NCI-H748 treated with DMSO at 0.1 percent for 48 hours (cell line): ENCODE measurements around the gene OR11H7.
A peak's percentile ranks its signal among the peaks of the same experiment; 100 is the strongest.
"Not testable (repeated sequence)": the region's sequence is repeated elsewhere in the genome, so short reads cannot be mapped to it uniquely, and the experiment has no call there.

Experiments
- DNase-seq: peaks from one replicate; lab custom pipeline; 2025; lab: John Stamatoyannopoulos, UW

Gene OR11H7

DNA sequence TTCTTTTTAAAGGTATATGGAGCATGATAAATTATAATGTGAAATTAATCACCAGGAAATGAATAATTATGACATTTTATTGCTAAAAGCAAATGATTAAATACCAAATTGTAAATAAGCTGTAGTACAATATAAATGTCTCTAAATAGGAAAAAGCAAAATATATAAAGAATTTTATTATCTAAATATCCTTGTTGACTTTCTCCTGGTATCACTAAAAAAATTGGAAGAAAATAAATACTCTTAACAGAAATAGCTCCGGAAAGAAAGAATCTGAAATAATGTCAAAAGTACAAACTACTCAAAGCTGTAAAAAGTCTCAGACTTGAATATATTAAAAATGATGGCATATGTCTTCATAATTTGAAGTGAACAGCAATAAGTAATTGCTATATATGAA lies at the start of gene OR11H7:
TSS of gene OR11H7 (plus strand) at position 301 of the 400 bp plus-strand sequence.
- DNase-seq = no peak

DNA sequence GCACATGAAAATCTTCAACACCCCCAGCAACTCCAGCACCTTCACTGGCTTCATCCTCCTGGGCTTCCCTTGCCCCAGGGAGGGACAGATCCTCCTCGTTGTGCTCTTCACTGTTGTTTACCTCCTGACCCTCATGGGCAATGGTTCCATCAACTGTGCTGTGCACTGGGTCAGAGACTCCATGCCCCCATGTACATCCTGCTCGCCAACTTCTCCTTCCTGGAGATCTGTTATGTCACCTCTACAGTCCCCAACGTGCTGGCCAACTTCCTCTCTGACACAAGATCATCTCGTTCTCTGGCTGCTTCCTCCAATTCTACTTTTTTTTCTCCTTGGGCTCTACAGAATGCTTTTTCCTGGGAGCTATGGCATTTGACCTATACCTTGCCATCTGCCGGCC lies 49.6 kb upstream of the OR11H7 start:
- no peak for DNase-seq

GRCh38 chr14:20179880-20180279 lies 48.9 kb upstream of the OR11H7 start:
- DNase-seq = no peak

DNA sequence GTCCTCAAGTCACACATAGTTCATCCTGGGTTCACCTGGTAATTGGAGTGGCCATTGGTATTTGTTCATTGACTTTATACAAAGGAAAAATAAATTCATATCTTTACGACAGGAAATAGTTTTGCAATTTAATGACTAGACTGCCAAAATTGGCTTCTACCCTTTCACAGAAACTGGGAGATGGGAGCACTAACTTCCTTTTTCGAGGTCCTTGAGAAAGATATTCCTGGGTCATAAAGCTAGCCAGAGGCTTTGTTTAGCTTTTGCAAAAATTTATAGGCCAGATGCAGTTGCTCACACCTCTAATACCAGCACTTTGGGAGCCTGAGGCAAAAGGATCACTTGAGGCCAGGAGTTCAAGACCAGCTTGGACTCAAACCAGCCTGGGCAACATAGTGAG lies 48.3 kb upstream of the OR11H7 start:
- DNase-seq = no peak

- no peak for DNase-seq
These were observed 44.6 kb upstream of the OR11H7 start for GRCh38 chr14:20184181-20184580.

DNA sequence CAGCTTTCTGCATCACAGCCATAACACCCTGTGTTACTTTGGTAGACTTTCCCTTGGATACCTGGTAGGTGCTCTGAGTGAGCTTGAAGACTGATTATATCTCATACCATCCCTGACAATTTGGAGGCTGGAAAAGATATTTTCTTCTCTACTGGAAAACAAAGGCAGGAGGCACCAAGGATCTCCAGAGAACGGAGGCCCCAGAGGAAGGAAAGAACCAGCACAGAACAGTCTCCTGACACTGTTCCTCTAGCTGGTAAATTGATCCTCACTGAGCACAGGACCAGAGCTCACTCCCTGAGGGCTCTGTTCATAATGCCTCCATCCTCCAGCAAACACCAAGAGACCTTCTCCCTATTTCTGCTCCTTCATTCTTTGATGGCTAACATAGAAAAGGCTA lies 38.2 kb upstream of the OR11H7 start, which contains the start of gene OR11G2:
TSS of gene OR11G2 (plus strand) at position 301 of the 400 bp plus-strand sequence. CDS start 6,542 bp downstream, outside the sequence.
- no peak for DNase-seq

DNA sequence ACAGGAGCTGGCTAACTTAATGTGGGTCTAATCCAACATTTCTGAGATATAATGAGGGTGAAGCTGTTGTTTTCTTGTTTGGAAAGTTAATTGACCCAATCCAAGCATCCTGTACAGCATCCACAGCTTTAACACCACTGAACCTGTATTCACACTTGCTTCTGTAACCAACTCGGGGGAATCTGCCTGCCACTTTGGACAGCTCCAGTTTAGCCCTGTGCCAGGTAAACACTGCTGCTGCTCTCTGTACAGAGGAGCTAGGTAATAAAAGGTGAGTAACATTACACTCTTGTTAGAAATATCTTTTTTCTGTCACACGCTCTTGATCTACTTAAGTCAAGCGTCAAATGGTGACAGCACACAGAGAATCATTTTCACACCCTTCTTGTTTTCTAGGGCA lies 37.4 kb upstream of the OR11H7 start:
- no peak for DNase-seq

DNA sequence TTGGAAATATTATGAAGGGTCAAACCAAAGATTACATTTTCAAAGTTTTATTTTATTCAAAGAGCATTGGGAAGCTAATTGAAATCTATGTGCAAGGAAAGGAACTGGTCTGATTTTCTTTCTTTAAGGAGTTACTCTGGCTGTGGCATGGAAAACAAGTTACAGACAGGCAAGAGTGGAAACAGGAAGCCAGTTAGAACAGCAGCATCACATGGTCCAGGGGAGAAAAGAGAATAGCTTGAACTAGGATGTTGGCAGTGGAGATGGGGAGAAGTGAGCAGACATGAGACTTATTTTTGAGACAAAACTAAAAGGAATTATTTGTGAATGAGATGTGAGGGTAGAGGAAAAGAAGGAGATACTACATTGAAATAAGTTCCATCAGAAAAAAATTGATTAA lies 34.7 kb upstream of the OR11H7 start:
- no peak for DNase-seq

- not testable (repeated sequence) for DNase-seq
These were observed 33.6 kb upstream of the OR11H7 start for GRCh38 chr14:20195170-20195569.

DNA sequence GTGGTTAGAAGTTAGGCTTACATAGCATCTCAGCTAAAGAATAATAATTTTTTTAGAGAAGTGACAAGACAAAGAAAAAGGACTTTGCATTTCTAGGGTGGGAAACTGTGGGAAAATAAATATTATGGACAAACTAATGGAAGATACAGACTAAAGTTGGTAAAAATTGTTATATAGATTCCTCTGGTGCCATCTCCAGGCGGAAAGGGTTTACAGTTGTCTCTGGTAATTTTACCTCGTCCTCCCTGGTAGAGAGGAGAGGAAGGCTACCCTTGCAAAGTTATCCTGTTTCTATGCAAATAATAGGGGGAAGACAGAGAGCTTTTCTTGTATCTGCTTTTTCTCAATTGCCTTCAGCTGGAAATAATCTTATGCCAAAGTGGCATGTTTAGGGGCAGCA lies 32.9 kb upstream of the OR11H7 start:
- DNase-seq = no peak

DNA sequence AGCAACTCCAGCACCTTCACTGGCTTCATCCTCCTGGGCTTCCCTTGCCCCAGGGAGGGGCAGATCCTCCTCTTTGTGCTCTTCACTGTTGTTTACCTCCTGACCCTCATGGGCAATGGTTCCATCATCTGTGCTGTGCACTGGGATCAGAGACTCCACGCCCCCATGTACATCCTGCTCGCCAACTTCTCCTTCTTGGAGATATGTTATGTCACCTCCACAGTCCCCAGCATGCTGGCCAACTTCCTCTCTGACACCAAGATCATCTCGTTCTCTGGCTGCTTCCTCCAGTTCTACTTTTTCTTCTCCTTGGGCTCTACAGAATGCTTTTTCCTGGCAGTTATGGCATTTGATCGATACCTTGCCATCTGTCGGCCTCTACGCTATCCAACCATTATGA lies 31.3 kb upstream of the OR11H7 start:
- DNase-seq = no peak

DNA sequence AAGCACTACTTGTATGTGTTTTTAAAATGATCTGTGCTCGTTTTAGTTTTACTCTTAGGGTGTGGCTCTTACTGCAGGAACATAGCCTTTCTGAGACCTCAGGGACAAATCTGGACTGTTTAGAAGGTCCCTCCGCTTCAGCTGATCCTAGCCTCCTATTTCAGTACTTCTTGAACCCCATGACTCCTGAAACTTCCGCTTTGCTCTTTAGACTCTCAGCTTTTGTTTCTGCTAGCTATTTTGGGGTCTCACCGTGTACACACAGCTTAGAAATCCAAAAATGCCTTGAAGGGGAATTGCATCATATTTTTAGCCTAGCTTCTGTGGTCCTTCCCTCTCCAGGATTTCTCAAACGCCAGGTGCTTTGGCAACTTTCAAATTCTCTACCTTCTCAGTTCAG lies 29.8 kb upstream of the OR11H7 start:
- DNase-seq = no peak

DNA sequence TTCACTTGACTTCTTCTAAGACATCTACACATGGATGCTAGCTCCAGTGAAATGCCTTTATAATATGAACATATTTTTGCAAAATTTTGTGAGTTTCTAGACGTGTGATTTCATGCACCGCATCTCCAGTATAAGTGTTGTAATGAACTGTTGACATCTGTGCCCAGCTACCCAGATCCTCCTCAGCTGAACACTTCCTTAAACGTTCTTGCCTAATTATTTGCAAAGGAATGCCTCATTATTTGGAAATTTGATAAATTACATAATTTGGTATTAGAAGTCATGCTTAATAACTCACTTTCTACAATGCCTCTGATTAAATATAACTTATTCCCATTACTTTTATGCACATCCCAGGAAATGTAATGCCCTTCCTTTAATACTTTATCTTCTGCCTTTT lies 24.1 kb upstream of the OR11H7 start:
- no peak for DNase-seq

DNA sequence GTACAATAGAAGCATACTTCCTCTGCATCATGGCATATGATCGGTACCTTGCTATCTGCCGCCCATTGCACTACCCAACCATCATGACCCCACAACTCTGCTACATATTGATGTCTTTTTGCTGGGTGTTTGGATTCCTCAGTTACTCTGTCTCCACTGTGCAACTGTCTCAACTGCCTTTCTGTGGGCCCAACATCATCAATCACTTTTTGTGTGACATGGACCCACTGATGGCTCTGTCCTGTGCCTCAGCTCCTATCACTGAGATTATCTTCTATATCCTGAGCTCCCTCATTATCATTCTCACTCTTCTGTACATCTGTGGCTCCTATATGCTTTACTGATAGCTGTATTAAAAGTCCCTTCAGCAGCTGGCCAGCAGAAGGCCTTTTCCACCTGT lies 19.2 kb upstream of the OR11H7 start:
- no peak for DNase-seq

- not testable (repeated sequence) for DNase-seq
These were observed 16.4 kb upstream of the OR11H7 start for GRCh38 chr14:20212406-20212805.

DNA sequence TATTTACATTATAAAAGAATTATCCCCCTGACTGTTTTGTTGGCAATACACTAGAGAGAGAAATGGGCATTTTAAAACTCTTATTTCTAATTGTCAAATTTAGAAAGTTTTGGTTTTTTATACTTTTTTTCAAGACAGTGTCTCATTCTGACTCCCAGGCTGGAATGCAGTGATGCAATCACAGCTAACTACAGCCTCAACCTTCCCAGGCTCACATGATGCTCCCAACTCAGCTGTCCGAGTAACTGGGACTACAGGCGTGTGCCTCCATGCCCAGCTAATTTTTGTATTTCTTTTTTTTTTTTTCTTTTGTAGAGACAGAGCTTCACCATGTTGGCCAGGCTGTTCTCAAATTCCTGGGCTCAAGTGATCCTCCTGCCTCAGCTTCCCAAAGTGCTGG lies 13.6 kb upstream of the OR11H7 start:
- no peak for DNase-seq

GRCh38 chr14:20219033-20219432 lies 9.7 kb upstream of the OR11H7 start:
- DNase-seq = no peak

DNA sequence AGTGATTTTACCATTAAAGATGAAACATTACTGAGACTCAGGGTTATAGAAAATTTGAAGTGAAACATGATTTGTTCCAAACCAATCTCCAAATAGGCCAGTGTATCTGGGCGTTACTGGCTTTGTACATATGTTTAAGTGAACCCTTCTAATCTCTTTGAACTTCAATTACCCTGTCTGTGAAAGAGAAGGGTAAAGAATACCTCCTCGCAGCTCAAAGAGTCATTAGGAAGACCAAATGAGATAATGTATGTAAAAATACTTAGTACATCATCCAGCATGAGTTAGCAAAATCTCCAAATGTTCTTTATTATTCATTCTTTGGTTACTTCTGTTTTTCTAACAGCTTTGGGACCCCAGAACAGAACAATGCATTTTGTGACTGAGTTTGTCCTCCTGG lies 5.4 kb upstream of the OR11H7 start, which contains the start of gene OR11H6:
TSS of gene OR11H6 (plus strand) at position 301 of the 400 bp plus-strand sequence. CDS start at position 301, 0 bp downstream.
- no peak for DNase-seq

- DNase-seq = not testable (repeated sequence)
These were observed 6.6 kb downstream of the OR11H7 start for GRCh38 chr14:20235415-20235814.

GRCh38 chr14:20247646-20248246 lies 19.0 kb downstream of the OR11H7 start:
- peak; percentile 5 for DNase-seq

DNA sequence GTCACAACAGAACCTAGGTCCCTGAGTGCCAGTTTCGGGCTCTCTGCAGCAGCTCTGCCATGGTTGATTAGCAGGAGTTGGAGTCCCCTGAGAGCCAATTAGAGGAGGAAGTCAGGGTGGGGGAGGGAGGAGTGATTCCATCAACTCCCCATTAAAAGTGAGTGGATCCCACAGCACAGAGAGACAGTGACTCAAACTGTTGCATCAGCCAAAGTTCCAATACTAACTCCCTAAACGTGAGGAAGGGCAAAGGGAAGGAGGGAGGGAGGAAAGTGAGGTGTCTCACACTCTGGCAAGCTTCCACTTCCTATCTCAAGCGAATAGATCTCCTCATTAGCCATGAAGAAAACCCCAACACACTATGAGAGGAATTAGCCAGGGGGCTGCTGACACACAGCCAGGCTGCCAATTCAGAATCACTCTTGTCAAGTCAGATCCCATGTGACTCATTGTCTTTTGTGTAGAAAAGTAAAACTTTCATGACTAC lies 33.9 kb downstream of the OR11H7 start:
- no peak for DNase-seq

- not testable (repeated sequence) for DNase-seq
These were observed 35.6 kb downstream of the OR11H7 start for GRCh38 chr14:20264361-20264760.

- DNase-seq = no peak
These were observed 45.3 kb downstream of the OR11H7 start for GRCh38 chr14:20274062-20274461.

DNA sequence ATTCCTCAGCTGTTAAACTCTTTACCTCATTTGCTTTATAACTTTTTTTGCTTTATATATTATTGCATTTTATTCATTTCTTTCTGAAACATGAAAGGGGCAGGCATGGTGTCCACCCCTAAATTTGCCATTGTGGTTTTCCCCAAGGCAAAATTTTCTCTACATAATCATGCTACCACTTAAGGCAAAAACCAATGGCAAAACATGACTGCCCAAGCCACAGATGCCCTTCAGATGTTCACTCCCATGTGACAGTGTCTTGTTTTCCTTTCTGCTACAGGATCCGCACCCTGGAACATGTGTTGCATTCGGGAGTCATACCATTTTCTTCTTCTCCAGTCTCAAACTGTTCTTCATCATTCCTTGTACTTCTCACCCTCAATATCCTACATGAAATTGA lies 48.6 kb downstream of the OR11H7 start:
- DNase-seq = no peak
